ENCODE results near the gene NAV2. TPM values are rescaled to one million over a fixed set of nuclear protein-coding genes. Genes with fewer than 3 reads are reported as not detected.
A peak's percentile ranks its signal among the peaks of the same experiment; 100 is the strongest.

NAV2 gene
- total RNA-seq, 1 experiment from 2014 or later, result 46.3 TPM

GRCh38 chr11:19912115-19912957, 199.7 kb downstream of the NAV2 start:
- H4K91ac ChIP-seq (ENCODE audit: insufficient read length, low read depth, low read length), result no peak overlapping the region
- no peak overlapping the region for H3K4me2 ChIP-seq (ENCODE audit: insufficient read depth, insufficient read length, low read length)
- H3K4me1 ChIP-seq (ENCODE audit: insufficient read depth, low read length), result peaks cover 16% of the 10 kb centered on the region
- no peak overlapping the region for H4K5ac ChIP-seq (ENCODE audit: insufficient read length, low read depth, low read length)
- no peak overlapping the region for H3K4ac ChIP-seq (ENCODE audit: low read depth, low read length)
- TF ChIP-seq CTCF (conservative IDR thresholded peaks at IDR 0.05), result no peak
- H3K14ac ChIP-seq (ENCODE audit: insufficient read depth, low read length), result no peak overlapping the region
- H3K27ac ChIP-seq (ENCODE audit: insufficient read length, low read depth, low read length), result peak overlapping the region; percentile 62
- H4K20me1 ChIP-seq (ENCODE audit: control insufficient read depth, insufficient read depth, insufficient read length), result no peaks in the 10 kb centered on the region
- Mint-ChIP-seq H3K36me3 (ENCODE audit: insufficient read depth in 1 of 3, low read depth in 3 of 3) (peaks cover 12 to 18% (median 13%) of the 10 kb centered on the region in 3 experiments; a peak in 6 of 7 replicates), H3K27me3 (ENCODE audit: low read depth) (no peaks in the 10 kb centered on the region), H3K4me1 (peaks cover 32 to 36% of the 10 kb centered on the region in 2 experiments), H3K27ac (peak overlapping the region in 1 of 3 experiments; percentile 76; a peak in 2 of 7 replicates), H3K9me3 (no peaks in the 10 kb centered on the region), H3K4me3 (no peak overlapping the region)
- no peak overlapping the region for H2BK120ac ChIP-seq (ENCODE audit: low read depth, low read length, poor library complexity, severe bottlenecking)
- no CpG with 5 or more reads among the region's 5 CpGs for WGBS (ENCODE audit: extremely low coverage, insufficient read length, low lambda C conversion rate)
- H2AFZ ChIP-seq (ENCODE audit: low read length), result no peak overlapping the region
- no peak overlapping the region for H3K9ac ChIP-seq (ENCODE audit: extremely low read depth, insufficient read length, low read length)
- no peak overlapping the region for H2BK15ac ChIP-seq (ENCODE audit: low read depth, low read length)
- no peak for DNase-seq
- H2AK5ac ChIP-seq (ENCODE audit: insufficient read length, low read length), result no peak overlapping the region
- no peak overlapping the region for H2BK20ac ChIP-seq (ENCODE audit: low read depth, low read length, poor library complexity, severe bottlenecking)
- no peaks in the 10 kb centered on the region for H3K79me1 ChIP-seq (ENCODE audit: insufficient read depth, low read depth, low read length, poor library complexity, severe bottlenecking)
- H3K23me2 ChIP-seq (ENCODE audit: insufficient read length, low read depth, low read length, poor library complexity, severe bottlenecking), result no peaks in the 10 kb centered on the region
- no peak overlapping the region for H2BK5ac ChIP-seq (ENCODE audit: insufficient read length, low read length)
- H4K8ac ChIP-seq (replicated peaks; ENCODE audit: insufficient read length, low read depth, low read length), result no peak overlapping the region
- no peaks in the 10 kb centered on the region for H3K9me3 ChIP-seq (ENCODE audit: control insufficient read depth, low read depth, low read length)
- H3K23ac ChIP-seq (ENCODE audit: insufficient read length, low read depth, low read length), result no peak overlapping the region
- no peaks in the 10 kb centered on the region for H3K79me2 ChIP-seq (ENCODE audit: insufficient read depth, low read length)
- no peak overlapping the region for H3K56ac ChIP-seq (ENCODE audit: insufficient read length, low read depth, low read length)
- H3K18ac ChIP-seq (ENCODE audit: insufficient read length, low read depth, low read length), result no peak overlapping the region
- H2BK12ac ChIP-seq (ENCODE audit: insufficient read length, low read depth, low read length), result no peak overlapping the region
- H3K27me3 ChIP-seq (ENCODE audit: insufficient read depth, low read length), result no peaks in the 10 kb centered on the region
- H3T11ph ChIP-seq (ENCODE audit: low read length), result no peak overlapping the region
